Measurements from ENCODE around the gene KIAA1328.

Gene KIAA1328

DNA sequence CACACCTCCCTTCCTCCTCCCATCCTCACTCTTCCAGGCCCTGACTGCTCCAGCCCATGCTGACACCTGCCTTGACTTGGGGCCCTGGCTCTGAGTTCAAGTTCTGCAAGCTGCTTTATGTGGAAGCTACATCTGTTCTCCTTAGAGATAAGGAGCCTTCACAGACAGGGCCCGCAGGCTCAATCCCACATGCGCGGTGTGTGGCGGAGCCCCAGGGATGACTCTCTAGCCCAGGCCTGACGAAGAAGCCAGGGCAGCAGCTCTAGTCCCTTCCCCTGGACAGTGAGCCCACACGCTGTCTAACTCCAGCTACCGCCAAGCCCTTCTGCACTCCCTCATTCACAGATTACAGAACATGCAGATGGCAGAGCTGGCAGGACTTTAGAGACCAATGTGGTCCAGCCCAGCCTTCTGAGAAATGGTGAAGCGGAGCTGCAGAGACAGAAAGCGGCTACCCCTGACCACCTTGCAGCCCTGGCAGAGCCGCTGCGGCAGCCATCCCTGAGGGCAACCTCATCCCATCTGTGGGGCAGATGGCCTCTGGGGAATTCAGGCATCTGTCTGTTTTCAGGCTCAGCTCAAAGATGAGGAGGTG, 432.4 kb downstream of the KIAA1328 start:
- Histone ChIP-seq H3K4me2 (ENCODE audit: low read length) (no peak overlapping the region), H3K27ac (no peak overlapping the region), H3K9me3 (ENCODE audit: control insufficient read depth, low read length) (no peaks in the 10 kb centered on the region), H3K4me3 (ENCODE audit: low read depth, low read length) (no peak overlapping the region), H3K79me2 (no peaks in the 10 kb centered on the region), H3K9ac (no peak overlapping the region), H3K4me1 (no peaks in the 10 kb centered on the region), H3K36me3 (ENCODE audit: control insufficient read depth, insufficient read depth, low read length) (no peaks in the 10 kb centered on the region), H2AFZ (no peak overlapping the region), H3K27me3 (ENCODE audit: control insufficient read depth, insufficient read depth, low read length) (no peaks in the 10 kb centered on the region)
- TF ChIP-seq, protein P1, sequence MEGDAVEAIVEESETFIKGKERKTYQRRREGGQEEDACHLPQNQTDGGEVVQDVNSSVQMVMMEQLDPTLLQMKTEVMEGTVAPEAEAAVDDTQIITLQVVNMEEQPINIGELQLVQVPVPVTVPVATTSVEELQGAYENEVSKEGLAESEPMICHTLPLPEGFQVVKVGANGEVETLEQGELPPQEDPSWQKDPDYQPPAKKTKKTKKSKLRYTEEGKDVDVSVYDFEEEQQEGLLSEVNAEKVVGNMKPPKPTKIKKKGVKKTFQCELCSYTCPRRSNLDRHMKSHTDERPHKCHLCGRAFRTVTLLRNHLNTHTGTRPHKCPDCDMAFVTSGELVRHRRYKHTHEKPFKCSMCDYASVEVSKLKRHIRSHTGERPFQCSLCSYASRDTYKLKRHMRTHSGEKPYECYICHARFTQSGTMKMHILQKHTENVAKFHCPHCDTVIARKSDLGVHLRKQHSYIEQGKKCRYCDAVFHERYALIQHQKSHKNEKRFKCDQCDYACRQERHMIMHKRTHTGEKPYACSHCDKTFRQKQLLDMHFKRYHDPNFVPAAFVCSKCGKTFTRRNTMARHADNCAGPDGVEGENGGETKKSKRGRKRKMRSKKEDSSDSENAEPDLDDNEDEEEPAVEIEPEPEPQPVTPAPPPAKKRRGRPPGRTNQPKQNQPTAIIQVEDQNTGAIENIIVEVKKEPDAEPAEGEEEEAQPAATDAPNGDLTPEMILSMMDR (IDR thresholded peaks at IDR 0.05): no peak

DNA sequence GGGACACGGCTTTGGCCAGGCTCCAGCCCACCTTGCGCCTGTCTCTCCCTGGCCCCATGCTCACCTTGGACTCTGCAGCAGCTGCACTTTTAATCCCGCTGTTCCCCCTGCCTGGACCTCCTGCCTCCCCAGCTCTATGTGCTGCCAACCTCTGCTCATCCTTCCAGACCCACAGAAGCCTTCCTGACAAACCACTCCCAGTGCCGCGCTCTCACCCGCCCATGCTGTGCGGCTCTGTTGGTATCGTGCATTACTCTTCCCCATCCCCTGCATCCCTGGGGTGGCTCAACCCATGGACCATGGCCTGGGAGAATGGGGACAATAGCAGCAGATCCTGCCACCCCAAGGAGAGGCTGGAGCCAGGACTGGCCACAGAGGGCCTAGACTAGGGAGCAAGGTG, 433.1 kb downstream of the KIAA1328 start:
- TF ChIP-seq, protein P1 (IDR thresholded peaks at IDR 0.05): no peak
- Histone ChIP-seq H3K9ac (no peak overlapping the region), H3K79me2 (no peaks in the 10 kb centered on the region), H3K36me3 (ENCODE audit: control insufficient read depth, insufficient read depth, low read length) (no peaks in the 10 kb centered on the region), H3K27ac (no peak overlapping the region), H3K4me3 (ENCODE audit: low read depth, low read length) (no peak overlapping the region), H3K9me3 (ENCODE audit: control insufficient read depth, low read length) (no peaks in the 10 kb centered on the region), H3K27me3 (ENCODE audit: control insufficient read depth, insufficient read depth, low read length) (no peaks in the 10 kb centered on the region), H2AFZ (no peak overlapping the region), H3K4me1 (no peaks in the 10 kb centered on the region), H3K4me2 (ENCODE audit: low read length) (no peak overlapping the region)

DNA sequence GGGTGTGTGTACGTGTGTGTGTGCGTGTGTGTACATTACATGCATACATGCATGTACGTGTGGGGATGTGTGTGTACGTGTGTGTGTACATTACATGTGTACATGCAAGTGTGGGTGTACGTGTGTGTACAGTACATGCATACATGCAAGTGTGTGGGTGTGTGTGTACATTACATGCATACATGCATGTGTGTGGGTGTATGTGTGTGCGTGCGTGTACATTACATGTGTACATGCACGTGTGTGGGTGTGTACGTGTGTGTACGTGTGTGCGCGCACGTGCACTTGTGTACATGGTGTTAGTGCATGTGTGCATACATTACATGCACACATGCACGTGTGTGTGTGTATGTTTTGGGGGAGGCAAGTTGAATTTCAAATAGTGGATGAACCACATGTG, 436.0 kb downstream of the KIAA1328 start:
- TF ChIP-seq, protein P1 (IDR thresholded peaks at IDR 0.05): no peak
- H3K36me3 ChIP-seq (ENCODE audit: control insufficient read depth, insufficient read depth, low read length): no peaks in the 10 kb centered on the region
- H3K27ac ChIP-seq: no peak overlapping the region
- no peaks in the 10 kb centered on the region for H3K9me3 ChIP-seq (ENCODE audit: control insufficient read depth, low read length)
- H3K9ac ChIP-seq: no peak overlapping the region
- H3K4me1 ChIP-seq: no peaks in the 10 kb centered on the region
- no peak overlapping the region for H3K4me3 ChIP-seq (ENCODE audit: low read depth, low read length)
- H2AFZ ChIP-seq: no peak overlapping the region
- no peak overlapping the region for H3K4me2 ChIP-seq (ENCODE audit: low read length)
- H3K27me3 ChIP-seq (ENCODE audit: control insufficient read depth, insufficient read depth, low read length): no peaks in the 10 kb centered on the region
- no peaks in the 10 kb centered on the region for H3K79me2 ChIP-seq

DNA sequence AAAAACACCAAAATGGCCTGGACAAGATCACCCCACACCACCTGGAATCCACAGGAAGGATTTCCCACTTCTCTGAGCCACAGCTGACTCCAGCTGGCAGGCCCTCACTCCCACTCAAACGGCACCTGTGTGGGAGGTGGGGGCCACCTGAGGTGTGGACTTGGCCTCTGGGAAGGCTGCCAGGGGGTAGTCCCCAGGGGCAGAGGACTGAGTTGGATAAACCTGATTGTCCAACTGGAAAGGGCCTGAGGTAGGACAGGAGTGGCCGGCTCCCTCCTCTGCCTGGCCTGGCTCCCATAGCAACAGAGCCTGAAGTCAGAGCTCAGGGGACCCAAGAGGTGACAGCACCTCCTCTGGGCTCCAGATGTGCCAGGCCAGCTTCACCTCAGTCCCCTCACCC, 436.5 kb downstream of the KIAA1328 start:
- Histone ChIP-seq H3K4me2 (ENCODE audit: low read length) (no peak overlapping the region), H3K79me2 (no peaks in the 10 kb centered on the region), H3K4me1 (no peaks in the 10 kb centered on the region), H3K27ac (no peak overlapping the region), H2AFZ (no peak overlapping the region), H3K4me3 (ENCODE audit: low read depth, low read length) (no peak overlapping the region), H3K9me3 (ENCODE audit: control insufficient read depth, low read length) (no peaks in the 10 kb centered on the region), H3K27me3 (ENCODE audit: control insufficient read depth, insufficient read depth, low read length) (no peaks in the 10 kb centered on the region), H3K36me3 (ENCODE audit: control insufficient read depth, insufficient read depth, low read length) (no peaks in the 10 kb centered on the region), H3K9ac (no peak overlapping the region)
- TF ChIP-seq, protein P1 (IDR thresholded peaks at IDR 0.05): no peak

DNA sequence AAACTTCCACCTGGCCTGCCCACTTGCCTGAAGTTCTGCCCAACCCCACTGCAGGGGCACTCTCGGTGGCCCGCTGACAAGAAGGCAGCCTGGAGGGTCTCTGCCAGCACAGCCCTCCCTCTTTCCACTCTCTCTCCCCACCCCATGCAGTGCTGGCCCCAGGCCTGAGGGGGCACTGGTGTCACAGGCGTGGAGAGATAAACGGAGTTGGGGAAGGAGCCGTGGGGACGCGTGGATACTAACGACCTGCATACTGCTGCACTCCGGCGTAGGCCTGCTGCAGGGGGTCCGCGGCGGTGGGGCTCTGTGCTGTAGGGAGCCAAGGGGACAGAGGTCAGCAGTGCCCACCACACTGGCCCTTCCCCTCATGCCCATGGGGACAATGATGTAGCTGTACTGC, 437.4 kb downstream of the KIAA1328 start:
- no peaks in the 10 kb centered on the region for H3K79me2 ChIP-seq
- H3K4me2 ChIP-seq (ENCODE audit: low read length): no peak overlapping the region
- TF ChIP-seq, protein P1 (IDR thresholded peaks at IDR 0.05): no peak
- no peak overlapping the region for H2AFZ ChIP-seq
- H3K27ac ChIP-seq: no peak overlapping the region
- H3K4me1 ChIP-seq: no peaks in the 10 kb centered on the region
- H3K27me3 ChIP-seq (ENCODE audit: control insufficient read depth, insufficient read depth, low read length): no peaks in the 10 kb centered on the region
- no peak overlapping the region for H3K4me3 ChIP-seq (ENCODE audit: low read depth, low read length)
- no peaks in the 10 kb centered on the region for H3K36me3 ChIP-seq (ENCODE audit: control insufficient read depth, insufficient read depth, low read length)
- H3K9me3 ChIP-seq (ENCODE audit: control insufficient read depth, low read length): no peaks in the 10 kb centered on the region
- H3K9ac ChIP-seq: no peak overlapping the region
